NCI-H524 (cell line): ENCODE results near the gene MTPN.

ENCODE experiments used
- DNase-seq, 2 experiments: peaks; one replicate each; lab custom pipeline; 2025; lab: John Stamatoyannopoulos, UW

The MTPN gene

DNA sequence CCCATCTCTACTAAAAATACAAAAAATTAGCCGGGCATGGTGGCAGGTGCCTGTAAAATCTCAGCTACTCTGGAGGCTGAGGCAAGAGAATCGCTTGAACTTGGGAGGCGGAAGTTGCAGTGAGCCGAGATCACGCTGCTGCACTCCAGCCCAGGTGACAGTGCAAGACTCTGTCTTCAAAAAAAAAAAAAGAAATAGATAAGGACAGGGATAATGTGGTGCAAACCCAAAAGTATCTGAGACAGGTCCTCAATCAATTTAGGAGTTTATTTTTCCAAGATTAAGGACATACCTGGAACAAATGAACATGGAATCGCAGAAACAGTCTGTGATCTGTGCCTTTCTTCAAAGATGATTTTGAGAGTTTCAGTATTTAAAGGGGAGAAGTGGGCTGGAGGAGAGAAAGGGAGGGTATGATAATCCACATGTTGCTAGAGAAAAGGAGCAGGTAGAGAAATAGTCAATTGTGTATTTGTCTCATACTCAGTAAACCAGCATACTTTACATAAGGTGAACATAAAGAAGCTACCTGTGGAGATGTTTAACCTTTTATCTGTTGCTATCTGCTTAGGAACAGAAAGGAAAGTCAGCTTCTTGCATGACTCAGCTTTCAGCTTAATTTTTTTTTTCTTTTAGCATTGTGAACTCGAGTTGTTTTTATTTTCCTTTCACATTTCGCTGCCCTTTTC is 4.9 kb upstream of the MTPN start:
- no peak for DNase-seq

DNA sequence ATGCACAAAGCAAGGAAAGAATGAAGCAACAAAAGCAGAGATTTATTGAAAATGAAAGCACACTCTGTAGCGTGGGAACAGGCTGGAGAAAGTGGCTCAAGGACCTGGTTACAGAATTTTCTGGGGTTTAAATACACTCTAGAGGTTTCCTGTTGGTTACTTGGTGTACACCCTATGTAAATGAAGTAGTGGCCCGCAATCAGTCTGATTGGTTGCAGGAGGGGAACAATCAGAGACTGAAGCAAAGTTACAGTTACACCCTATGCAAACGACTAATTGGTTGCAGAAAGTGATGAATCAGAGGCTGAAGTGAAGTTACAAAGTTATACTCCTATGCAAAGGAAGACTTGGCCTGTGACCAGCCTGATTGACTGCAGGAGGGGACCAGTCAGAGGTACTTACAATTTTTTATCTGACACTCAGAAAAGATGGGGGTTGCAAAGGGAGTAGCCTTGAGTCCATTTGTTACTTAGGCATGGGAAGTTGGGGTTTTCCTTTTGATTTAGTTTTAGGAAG is 3.6 kb upstream of the MTPN start:
- DNase-seq, result no peak

DNA sequence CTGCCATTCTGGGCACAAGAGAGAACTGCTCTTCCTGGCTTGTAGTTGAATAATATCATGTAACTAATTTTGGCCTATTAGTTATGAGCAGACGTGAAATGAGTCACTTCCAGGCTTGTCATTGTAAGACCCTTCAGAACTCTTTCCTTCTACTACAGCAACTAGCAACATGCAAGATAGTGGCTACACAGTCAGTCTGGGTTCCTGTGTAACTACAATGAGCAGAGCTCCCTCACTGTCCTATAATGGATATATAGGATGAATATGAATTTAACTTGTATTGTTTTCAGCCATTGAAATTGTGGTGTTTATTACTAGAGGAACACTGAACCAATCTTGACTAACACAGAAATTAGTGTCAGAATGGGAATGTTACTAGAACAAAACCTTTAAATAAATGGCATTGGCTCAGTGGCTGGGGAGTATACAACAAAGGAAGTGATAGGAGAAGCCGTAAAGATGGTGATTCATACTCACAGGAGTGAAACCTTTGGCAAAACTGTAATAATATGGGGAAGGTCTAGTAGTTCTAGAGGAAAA is 2.9 kb upstream of the MTPN start:
- no peak for DNase-seq

GRCh38 chr7:135979471-135980011 is 2.4 kb upstream of the MTPN start:
- DNase-seq, result no peak

DNA sequence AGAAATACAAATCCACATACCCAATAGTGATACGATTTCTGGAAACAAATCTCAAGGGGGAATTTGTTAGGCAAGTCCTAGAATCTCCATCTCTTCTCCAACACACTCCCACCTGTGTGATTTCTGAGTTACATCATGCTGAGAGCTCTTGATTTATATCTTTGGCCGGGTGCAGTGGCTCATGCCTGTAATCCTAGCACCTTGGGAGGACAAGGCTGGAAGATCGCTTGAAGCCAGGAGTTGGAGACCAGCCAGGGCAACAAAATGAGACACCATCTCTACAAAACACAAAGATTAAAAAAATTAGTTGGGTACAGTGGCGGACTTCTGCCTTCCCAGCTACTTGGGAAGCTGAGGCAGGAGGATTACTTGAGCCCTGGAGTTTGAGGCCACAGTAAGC is 1.5 kb upstream of the MTPN start:
- DNase-seq, result no peak

- DNase-seq, result no peak
Measured at GRCh38 chr7:135977742-135978066, 545 bp upstream of the MTPN start.

- DNase-seq, result peak; percentile 6 to 10
Measured at GRCh38 chr7:135976312-135977006, 700 bp downstream of the MTPN start.

GRCh38 chr7:135975166-135975565 is 2.0 kb downstream of the MTPN start:
- no peak for DNase-seq

DNA sequence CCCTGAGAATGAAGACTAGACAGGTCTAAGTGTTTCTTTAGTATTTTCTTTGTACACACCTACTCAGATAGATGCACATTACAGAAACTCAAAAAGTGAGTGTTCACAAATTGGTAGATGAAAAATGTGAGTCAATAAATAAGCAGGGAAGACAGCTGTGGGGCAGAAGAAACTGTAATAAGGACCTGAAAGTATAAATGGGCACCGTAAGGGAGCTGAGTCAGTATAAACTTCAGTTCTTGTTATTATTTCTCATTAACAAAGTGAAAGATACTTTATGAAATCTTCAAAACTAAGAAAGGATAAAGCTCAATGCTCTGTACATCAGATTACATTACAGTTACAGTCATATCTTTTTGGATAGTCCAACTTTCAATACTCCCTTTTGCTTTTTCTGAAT is 2.5 kb downstream of the MTPN start:
- no peak for DNase-seq

- DNase-seq, result no peak
Measured at GRCh38 chr7:135971366-135971725, 5.8 kb downstream of the MTPN start.

- DNase-seq, result no peak
Measured at GRCh38 chr7:135970682-135971365, 6.3 kb downstream of the MTPN start.

DNA sequence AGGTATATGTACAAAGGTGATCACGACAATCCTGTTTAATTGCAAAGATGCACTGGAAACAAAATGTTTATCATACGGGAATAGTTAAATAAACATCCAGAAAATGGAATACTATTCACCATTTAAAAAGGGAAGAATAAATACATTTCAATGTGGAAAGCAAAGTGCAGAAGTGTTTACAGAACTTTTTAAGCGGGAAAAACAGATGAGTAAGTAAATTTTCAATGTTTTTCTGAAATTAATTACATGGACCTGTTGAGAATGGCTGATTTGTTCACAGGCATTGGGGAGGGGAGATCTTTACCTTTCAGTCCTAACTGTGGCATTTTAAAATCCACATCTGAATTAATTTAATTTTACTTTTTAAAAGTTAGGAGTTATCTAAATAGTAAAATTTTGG is 7.1 kb downstream of the MTPN start:
- no peak for DNase-seq

- no peak for DNase-seq
Measured at GRCh38 chr7:135966341-135967043, 10.7 kb downstream of the MTPN start.

DNA sequence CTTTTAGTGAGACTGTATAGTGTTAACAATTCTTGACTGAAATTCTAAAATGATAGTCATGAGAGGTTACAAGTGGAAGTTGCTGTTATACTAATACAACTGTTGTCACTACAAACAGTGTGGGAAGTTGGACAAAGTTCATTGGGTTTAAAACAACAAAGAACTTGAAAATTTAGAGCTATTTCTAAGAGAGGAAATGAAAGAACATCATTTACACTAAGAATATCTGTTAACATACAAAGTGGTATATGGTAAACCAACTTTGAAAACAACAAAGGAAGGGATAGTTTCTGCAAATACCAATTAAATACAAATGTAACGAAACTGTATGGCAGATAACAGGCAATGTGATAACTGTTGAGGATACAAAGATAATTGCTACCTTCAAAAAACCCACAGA is 11.6 kb downstream of the MTPN start:
- no peak for DNase-seq

GRCh38 chr7:135964791-135965190 is 12.4 kb downstream of the MTPN start:
- no peak for DNase-seq

- DNase-seq, result no peak
Measured at GRCh38 chr7:135964274-135964673, 12.9 kb downstream of the MTPN start.

DNA sequence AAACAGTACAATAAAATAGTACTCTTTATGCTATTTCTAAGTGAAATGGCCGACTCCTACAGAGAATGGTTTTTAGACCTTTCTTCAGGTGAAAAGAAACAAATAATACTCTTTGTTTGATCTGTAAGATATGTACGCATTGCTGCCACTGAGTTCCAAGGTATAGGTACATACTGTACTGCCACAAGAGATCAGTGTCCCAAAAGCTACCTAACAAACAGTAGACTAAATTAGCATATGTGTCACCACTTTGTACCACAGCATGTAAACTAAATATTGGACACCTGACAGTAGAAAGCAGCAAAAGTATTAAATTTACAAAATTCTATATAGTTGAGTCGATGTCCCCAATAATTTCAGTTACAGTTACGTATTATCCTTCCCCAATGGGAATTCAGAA is 14.4 kb downstream of the MTPN start:
- DNase-seq, result no peak

DNA sequence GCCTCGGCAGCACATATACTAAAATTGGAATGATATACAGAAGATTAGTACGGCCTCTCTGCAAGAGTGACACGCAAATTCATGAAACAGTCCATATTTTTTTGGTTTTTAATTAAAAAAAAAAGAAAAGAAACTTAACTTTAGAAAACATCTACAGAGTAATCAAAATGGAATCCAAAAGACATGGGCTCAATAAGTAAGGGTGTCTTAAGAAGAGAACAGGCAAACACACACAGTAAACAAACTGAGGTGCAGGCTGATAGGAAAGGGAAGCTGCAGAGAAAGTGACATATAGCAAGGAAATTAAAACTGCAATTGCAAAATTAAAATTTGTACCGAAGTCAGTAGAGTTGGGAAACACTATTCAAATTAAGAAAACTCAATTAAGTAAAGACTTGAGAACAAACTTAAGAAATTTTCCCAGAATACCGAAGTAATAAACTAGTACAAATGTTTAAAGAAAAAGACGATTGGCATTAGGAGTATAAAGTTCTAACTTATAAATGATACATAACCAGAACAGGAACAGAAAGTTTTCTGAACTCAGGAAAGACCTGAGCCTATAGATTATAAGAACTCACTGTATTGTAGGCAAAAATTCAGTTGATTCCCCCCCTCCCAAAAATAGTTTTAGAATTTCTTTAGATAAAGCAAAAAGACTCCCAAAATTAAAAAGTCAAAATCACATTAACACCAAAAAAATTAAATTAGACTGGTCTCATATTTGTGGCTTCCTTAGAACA is 16.3 kb downstream of the MTPN start:
- DNase-seq, result no peak

- no peak for DNase-seq
Measured at GRCh38 chr7:135959646-135960363, 17.4 kb downstream of the MTPN start.

GRCh38 chr7:135958173-135958572 is 19.0 kb downstream of the MTPN start:
- DNase-seq, result no peak

- DNase-seq, result no peak
Measured at GRCh38 chr7:135957627-135958026, 19.5 kb downstream of the MTPN start.
